HG03095 (cell line): Measurements from ENCODE around the gene DIS3L2.

ENCODE experiments used
- ATAC-seq: cut with Tn5 transposase; IDR thresholded peaks from one replicate; pipeline ENCODE4 v1.9.1; 2021; ENCODE audit warnings: moderate library complexity; ENCODE audit not compliant: unreplicated experiment

Gene DIS3L2

DNA sequence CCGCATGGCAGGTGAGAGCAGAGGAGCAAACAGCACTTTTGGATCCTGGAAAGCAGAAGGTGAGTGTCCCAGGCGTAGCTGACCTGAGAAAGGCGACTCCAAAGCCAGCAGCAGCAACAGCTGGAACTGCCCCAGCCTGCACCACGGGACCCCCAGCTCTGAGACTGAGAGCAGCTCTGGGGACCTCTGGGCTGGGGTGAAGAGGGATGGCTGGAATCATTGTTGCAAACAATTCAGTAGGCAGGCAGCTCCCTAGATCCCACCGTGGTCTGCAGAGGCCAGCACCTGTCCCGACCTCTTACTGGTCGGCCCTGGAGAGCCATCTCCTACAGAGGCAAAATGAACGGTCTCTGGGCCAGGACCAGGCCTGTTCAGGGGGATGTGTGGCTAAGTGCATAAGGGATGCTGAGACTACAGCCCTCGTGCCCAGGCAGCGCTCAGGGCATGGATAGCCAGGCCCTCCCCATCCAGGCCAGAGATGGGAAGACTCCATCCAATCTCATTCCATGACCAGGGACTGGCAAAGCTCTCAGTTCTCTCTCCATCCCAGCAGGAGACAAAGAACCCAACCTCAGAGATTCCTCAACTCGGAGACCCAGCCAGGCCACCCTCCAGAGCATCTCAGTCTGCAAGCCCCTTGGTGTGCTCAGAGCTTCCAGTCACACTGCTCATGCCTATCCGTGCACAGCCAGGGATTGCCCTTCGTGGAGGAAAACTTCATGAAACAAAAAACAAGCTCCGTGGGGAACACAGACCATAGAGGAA lies 378.8 kb downstream of the DIS3L2 start:
- ATAC-seq, result no peak

DNA sequence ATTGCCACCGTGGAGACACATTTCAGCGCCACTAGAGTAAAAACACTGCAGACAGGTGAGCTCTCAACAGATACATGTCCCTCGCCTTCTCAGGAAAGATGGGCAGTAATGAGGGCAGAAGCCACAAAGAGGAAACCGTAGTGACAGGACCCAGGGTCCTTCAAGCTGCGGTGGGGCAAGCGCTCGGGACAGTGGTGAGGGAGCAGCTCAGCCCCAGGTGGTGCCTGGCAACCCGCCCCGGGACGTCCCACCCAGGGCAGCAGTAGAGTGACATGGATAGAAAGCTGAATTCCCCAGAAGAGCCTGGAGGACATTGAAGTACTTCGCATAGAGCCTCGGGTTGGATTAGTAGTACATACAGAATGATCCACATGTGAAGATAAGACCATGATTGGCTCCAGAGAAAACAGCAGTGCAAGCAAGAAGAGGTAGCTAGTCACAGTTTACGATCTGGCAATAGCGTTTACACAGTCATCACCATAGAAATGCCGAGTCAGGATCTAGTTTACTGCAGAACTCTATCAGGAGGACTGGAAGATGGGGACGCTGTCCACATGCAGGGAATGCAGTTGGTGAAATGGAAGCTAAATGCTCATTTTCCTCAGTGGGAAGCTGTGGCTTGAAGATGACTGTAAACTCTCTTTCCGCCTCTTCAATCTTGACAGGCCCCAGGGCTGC lies 379.7 kb downstream of the DIS3L2 start:
- ATAC-seq, result no peak

DNA sequence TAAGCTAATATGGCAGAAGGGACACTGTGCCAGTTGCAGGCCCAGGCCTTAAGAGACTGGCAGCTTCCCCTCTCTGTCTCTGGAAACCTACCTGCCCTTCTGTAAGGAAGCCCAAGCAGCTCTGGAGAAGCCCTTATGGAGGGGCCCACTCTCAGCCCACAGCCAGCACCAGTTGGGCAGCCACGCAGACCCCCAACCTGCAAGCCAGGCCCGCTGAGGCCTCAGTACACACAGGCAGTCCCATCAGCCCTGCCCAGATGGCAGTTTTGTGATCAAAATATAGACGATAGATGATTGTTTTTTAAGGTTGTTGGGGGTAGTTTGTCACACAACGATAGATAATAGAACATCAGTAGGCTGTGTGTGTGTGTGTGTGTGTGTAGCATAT lies 380.2 kb downstream of the DIS3L2 start:
- no peak for ATAC-seq

DNA sequence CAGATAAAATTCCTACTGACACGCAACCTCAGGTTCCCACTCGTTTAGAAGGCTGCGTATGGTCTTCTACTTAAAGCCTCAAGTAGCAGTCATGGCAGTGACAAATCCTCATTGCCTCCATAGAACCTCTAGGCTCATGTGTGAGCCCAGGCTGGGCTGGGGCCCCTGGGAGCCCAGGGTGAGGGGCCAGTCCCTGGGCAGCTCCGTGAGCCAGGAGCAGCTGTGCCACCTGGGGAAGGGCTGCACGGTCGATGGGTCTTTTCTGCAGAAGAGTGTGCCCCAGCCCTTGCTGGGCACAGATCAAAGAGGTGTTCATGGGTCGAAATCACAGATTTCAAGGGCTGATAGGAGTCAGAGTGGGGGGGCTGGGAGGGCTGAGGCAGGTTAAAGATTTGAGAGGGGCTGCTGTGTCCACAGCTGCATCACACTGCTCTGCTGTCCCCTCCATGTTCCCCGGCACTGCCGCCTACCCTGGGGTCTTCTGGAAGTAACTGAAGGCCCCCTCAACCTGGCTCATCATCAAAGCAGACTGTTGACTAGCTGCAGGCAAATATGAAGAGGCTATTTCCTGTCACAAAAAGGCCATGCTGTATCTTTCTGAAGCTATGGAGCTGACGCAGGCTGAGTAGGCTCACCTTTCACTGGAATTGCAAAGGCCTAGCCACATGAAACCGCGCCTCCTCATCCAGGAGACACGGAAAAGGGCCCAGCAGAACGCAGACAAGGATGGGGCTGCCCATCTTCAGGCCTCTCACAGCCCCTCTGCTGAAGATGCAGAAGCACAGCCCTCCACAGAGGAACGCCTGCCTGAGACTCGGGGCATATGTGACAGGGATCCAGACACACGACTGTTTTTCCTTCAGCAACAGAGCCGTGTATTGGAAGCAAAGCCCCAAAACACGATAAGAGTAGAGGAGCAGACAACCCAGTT lies 381.4 kb downstream of the DIS3L2 start:
- ATAC-seq, result no peak

DNA sequence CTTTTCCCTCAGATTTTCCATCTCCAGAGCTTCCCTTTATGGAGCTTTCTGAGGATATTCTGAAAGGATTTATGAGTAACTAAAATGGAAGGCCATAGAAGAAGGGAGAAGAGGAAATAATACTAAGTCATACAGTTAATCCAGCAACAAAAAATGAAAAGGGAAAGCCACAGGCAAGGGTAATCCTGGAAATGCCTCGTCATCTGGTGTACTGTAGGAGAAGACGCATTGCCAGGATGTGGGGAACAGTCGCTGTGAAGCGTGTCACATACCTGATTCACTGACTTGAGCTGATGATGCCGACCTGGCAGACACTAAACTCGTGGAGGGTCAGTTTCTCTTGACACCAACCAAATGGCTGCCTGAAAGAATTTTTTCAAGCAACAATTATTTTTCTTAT lies 382.3 kb downstream of the DIS3L2 start:
- ATAC-seq, result no peak

DNA sequence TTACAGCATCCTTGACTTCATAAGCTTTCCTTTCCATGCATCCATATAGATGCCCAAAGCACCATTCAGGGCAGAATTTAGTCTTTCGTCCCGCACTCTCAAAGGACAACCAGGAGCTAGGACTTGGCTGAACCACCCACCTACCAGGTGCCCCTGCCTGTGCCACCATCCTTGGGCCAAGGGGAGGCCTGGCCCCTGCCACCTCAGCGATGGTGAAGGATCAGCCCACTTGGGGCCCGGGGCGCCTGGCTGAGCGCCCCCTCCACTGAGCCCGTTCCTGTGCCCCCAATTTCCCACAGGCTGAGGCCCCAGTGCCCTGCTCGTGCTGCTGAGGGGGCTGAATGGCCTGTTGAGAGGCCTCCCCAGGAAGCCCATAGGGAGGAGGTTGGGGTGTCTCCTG lies 383.7 kb downstream of the DIS3L2 start:
- ATAC-seq, result no peak

DNA sequence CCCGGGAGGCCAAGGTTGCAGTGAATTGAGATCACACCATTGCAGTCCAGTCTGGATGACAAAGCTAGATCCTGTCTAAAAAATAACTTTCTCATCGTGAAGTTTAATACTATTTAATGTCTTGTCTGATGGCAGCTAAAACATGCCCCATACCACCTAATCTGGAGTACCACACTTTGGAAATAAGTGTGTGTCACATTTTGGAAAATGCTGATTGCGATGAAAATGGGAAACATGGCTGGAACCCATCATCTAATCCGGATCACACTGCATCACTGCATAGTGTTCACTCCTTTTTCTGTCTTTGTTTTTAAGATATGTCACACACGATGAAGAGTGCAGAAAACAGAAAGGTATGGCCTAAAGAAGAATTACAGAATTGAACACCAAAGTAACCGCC lies 385.9 kb downstream of the DIS3L2 start:
- ATAC-seq, result no peak

DNA sequence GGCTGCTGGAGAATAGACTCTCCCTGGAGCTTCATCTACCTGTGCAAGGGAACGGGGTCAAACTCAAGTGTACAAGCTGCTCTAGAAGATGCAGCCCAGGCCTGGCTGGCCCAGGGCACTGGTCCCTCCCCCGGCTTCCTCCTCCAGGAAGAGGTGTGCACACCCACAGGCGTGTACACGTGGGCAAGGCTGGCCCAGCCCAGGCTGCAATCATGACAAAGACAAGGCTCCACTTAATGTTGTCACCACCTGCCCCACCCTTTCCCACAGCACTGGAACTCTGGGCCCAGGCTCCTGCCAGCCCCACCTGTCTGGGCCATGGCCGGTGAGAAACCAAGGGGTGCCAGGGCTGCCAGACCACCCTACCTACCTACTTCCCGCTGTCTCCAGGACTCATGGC lies 387.4 kb downstream of the DIS3L2 start:
- no peak for ATAC-seq

DNA sequence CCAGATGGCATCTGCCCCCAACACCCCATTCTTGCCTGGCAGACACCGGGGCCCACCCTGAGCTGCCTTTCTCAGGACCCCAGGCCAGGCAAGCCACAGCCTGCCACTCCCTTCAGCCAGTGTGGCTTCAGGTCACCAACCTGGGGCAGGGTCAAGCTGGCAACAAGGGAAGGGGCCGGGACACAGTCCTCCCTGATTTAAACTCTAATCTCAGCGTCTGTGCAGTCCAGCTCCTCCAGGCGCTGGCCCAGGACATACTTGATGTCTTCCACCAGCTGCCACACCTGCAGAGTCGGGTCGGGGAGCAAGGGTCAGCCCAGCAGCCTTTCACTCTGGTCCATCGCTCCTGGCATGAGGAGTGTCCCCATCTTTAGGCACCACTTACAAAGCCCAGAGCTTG lies 388.0 kb downstream of the DIS3L2 start:
- ATAC-seq, result no peak

DNA sequence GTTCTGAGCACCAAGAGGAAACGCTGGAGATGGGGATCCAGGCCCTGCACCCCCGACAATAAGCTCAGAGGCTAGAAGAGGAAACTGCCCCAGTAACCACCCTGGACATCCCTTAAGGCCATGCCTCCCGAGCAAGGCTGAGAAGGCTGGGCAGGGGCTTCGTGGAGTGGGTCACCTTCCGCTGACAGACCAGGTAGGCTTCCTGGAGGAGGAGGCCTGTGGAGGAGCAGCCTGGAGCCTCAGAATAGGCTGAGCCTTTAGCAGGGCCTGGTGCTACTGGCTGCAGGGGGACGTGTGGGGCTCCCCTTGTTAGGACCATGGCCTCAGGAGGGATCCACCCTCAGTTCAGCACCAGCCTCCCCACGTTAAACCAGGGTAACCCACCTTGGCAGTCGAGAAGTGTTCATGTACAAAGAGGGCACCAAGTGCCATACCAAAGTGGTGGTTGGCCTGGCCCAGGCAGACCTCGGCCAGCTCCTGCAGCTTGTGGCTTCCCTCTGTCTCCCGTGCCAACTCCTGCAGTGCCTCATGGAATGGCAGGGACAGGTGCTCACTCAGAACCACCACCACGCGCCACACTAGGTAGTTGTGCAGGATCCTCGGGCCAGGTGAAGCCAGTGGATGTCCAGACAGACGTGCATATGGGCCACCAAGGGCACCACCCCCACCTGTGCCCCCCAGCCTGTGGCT lies 388.6 kb downstream of the DIS3L2 start:
- ATAC-seq, result no peak

DNA sequence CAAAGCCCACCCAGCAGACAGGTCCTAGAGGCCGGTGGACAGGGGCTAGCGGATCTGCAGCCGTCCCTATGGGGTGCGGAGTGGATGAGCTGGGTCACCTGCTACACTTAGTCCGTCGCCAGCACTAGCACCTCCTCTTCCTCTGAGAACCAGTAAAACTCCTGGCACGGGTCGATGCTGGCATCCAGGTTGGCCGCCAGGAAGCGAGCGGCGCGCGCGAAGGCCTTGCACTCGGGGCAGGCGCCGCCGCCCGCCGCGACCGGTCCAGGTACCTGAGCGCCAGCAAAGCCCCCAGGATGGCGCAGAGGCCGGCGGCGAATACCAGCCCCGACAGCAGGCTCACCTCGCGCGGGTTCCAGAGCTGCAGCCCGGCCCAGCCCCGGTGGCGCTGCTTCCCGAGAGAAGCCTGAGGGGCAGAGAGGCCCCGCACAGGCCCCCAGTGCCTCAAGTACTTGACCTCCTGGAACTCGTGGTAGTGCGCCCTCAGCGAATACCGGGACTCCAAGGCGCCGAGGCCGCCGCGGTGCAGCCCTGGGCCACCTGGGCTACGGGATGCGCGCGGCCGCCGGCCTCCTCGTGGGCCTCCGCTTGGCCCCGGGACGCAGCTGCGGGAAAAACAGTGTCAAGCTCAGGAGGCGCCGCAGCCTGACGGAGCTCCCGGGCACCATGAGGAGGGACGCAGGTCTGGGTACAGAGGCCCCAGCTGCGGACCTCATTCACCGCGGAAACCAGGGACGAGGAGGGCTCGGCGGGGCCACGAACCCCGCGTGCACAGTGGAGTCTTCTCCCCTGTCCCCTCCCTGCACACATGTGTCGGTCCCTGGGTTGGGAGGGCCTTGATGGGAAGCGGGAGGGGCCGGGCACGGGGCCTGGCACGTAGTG lies 389.5 kb downstream of the DIS3L2 start:
- no peak for ATAC-seq

DNA sequence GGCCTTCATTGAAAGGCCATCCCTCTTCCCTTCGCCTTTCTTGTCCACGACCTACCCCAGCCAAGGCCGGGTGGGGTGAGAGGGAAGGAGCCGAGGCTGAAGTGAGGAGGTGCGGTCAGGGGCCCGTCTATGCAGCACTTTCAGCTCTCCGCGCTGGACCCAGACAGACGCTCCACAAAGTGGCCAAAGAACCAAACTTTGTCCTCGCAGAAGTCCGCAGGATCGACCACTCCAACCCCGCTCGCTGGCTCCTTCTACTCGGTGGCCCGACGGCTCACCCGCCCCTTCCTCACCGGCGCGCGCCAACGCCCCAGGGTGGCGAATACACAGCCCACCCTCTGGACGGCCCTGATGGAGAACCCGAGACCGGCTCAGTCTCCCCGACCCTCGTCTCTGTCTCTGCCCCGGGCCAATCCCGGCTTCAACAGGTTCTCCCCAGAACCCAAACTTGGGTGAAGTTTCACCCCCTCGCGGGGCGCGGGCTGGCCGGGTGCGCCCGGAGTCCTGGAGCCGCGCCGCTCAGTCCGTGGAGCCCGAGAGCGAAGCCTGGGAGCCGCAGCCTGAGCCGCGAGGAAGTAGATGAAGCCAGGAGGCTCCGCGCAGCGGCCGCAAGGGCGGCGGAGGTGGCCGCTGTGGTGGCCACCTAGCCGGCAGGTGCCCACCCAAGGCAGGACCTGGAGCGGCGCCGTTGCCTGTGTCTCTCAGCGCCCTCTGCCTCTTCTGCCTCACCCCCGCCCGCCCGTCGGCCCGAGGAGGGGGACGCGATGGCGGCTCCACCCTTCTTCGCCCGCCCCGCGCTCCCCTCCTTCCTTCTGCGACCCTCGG lies 390.4 kb downstream of the DIS3L2 start:
- no peak for ATAC-seq

DNA sequence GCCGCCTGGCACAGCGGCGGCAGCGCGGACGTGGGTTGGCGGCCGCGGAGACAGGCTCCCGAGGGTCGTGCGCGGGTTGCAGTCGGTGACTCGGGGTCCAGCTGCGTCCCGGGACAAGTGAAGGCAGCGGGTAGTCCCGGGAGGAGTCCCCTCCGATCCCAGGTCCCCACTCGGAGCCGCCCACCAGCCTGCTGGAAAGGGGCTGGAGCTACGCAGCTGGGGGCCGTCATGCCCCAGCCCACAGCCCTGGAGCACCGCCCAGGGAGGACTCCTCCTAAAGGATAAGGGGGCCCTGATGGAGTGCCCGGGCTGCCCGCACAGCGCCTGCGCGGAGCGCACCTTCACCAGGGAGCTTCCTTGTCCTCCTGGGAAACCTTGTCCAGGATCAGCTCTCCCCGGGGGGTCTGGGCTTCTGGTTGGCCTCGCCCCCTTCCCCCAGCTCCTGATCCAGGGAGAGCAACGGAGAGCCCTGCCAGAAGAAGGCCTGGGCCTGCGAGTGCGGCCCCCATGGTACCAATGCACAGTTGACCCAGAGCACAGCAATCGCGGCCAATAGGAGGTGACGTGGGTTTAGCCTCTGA lies 391.1 kb downstream of the DIS3L2 start:
- no peak for ATAC-seq

DNA sequence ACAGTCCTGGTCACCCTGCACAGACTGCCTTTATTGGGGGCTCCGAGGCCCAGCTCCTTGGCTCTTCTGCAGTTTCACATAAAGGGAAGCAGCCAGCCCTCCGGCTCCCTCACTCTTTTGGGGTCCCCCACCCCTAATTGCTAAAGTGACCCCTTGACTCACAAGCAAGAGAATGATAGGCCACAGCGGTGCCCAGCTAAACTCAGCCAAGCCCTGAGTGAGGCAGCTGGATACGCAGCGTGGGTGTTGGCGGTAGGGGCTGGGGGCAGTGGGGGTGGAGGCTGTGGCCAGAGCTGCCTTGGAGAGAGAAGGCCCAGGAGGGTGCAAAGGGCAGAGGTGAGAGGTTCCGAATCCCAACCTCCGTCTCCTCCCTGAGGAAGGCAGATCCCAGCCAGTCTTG lies 391.6 kb downstream of the DIS3L2 start:
- ATAC-seq, result no peak

DNA sequence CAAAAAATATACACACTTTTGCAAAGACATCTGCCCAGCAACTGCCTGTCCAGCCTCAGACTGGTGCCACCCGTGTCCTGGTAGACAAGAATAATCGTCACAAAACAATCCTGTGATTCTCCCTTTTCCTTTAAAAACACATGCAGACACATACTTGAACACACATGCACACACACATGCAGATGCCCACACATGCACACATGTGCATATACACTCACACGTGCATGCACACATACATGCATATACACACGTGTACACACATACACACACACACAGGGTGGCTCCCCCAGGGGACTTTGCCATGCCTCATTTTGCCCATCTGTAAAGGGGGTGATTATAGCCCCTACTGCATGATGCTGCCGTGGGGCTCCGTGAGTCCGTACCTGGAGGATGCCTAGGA lies 392.1 kb downstream of the DIS3L2 start:
- ATAC-seq, result no peak

DNA sequence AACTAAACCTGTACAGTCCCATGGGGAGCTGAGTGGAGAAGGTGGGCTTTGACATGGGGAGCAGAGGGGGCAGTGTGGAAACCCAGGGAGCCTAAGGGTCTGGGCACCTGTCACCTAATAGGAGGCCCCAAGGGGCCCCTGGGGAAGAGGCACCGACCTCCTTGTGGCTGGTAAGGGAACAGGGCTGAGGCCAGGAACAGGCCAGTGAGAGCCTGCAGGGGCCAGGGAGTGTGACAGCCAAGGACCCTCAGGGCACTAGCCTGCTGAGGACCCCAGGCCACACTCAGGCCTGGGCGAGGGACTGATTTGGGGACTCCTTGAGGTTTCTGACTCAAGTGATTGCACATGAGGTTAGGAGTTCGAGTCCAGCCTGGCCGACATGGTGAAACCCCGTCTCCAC lies 392.6 kb downstream of the DIS3L2 start:
- no peak for ATAC-seq

DNA sequence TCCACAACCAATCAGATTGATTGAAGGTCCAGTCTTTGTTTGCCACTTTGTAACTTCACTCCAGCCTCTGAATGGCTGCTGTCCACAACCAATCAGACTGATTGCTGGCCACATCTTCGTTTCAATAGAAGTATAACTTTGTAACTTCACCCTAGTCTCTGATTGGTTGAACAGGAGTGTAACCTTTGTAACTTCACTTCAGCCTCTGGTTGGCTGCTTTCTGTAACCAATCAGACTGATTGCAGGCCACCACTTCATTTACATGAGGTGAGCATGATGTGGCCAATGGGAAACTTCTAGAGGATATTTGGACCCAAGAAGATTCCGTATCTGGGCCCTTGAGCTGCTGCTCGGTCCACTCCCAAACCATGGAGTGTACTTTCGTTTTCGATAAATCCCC lies 400.1 kb downstream of the DIS3L2 start:
- no peak for ATAC-seq

DNA sequence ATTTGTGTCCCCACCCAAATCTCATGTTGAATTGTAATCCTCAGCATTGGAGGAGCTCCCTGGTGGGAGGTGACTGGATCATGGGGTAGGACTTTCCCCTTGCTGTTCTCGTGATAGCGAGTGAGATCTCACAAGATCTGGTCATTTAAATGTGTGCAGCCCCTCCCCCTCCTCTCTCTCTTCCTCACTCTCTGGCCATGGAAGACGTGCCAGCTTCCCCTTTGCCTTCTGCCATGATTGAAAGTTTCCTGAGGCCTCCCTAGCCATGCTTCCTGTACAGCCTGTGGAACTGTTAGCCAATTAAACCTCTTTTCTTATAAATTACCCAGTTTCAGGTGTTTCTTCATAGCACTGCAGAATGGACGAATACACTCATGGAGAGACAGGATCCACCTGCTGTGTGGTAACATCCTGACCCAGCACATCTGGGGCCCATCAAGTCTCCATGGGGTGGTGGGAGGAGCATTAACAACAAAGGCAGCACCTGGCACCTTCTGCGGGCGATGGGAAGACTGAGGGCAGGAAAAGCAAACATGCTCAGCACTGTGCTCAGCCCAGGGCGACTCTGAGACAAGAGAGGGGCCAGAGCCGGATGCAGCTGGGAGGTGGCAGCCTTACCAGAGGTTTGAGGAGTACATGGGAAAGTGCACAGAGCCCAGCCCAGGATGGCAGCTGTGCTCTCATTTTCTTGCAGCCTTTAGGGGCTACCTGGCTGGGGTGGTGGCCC lies 400.8 kb downstream of the DIS3L2 start:
- no peak for ATAC-seq
